DMS153 treated with DMSO at 0.1 percent for 48 hours (cell line): ENCODE measurements around the gene S100Z.
"Not testable (repeated sequence)": the region's sequence is repeated elsewhere in the genome, so short reads cannot be mapped to it uniquely, and the experiment has no call there.

Source experiments
- DNase-seq: peaks from one replicate; lab custom pipeline; 2025; ENCODE audit not compliant: unreplicated experiment; lab: John Stamatoyannopoulos, UW

S100Z gene

GRCh38 chr5:76867827-76868693 is 18.2 kb downstream of the S100Z start:
- peak; percentile 46 for DNase-seq

- DNase-seq = no peak
Measured at GRCh38 chr5:76870046-76870445, 20.2 kb downstream of the S100Z start.

GRCh38 chr5:76874088-76874581 is 24.3 kb downstream of the S100Z start:
- peak; percentile 14 for DNase-seq

GRCh38 chr5:76888733-76889300 is 39.0 kb downstream of the S100Z start:
- DNase-seq = no peak

GRCh38 chr5:76893294-76893693 is 43.5 kb downstream of the S100Z start:
- no peak for DNase-seq

GRCh38 chr5:76896196-76896595 is 46.4 kb downstream of the S100Z start:
- DNase-seq = no peak

- DNase-seq = no peak
Measured at GRCh38 chr5:76901522-76901921, 51.7 kb downstream of the S100Z start.

- DNase-seq = no peak
Measured at GRCh38 chr5:76908166-76908565, 58.4 kb downstream of the S100Z start.

- DNase-seq = not testable (repeated sequence)
Measured at GRCh38 chr5:76910344-76910933, 60.6 kb downstream of the S100Z start.

- not testable (repeated sequence) for DNase-seq
Measured at GRCh38 chr5:76914671-76915070, 64.9 kb downstream of the S100Z start.

- no peak for DNase-seq
Measured at GRCh38 chr5:76918539-76918938, 68.7 kb downstream of the S100Z start.

- no peak for DNase-seq
Measured at GRCh38 chr5:76920491-76920890, 70.7 kb downstream of the S100Z start.

GRCh38 chr5:76926329-76927105 is 76.7 kb downstream of the S100Z start:
- no peak for DNase-seq

- no peak for DNase-seq
Measured at GRCh38 chr5:76927961-76928360, 78.1 kb downstream of the S100Z start.

GRCh38 chr5:76930083-76930482 is 80.3 kb downstream of the S100Z start:
- no peak for DNase-seq

GRCh38 chr5:76938177-76938576 is 88.4 kb downstream of the S100Z start:
- DNase-seq = no peak

GRCh38 chr5:76941000-76941399 is 91.2 kb downstream of the S100Z start:
- no peak for DNase-seq

- no peak for DNase-seq
Measured at GRCh38 chr5:76941442-76941841, 91.6 kb downstream of the S100Z start.

GRCh38 chr5:76942581-76942980 is 92.8 kb downstream of the S100Z start:
- no peak for DNase-seq

GRCh38 chr5:76943006-76943405 is 93.2 kb downstream of the S100Z start:
- no peak for DNase-seq

GRCh38 chr5:76944638-76945037 is 94.8 kb downstream of the S100Z start:
- DNase-seq = no peak
